CD4-positive, alpha-beta T cell treated with Interleukin-17A for 4 hours (primary cell): ENCODE measurements around the gene THAP7.
"Not testable (repeated sequence)": the region's sequence is repeated elsewhere in the genome, so short reads cannot be mapped to it uniquely, and the experiment has no call there.

Experiments
- DNase-seq: peaks from one replicate; pipeline ENCODE4 v3.0.0-alpha.2; 2020; ENCODE audit warnings: mixed read lengths

Gene THAP7

GRCh38 chr22:21012446-21013407, 10.8 kb upstream of the THAP7 start:
- DNase-seq = no peak

GRCh38 chr22:21010426-21011113, 8.7 kb upstream of the THAP7 start:
- no peak for DNase-seq

- DNase-seq = peak; percentile 27
Measured at GRCh38 chr22:21009638-21010425, 7.9 kb upstream of the THAP7 start.

GRCh38 chr22:21009208-21009607, 7.3 kb upstream of the THAP7 start:
- not testable (repeated sequence) for DNase-seq

DNA sequence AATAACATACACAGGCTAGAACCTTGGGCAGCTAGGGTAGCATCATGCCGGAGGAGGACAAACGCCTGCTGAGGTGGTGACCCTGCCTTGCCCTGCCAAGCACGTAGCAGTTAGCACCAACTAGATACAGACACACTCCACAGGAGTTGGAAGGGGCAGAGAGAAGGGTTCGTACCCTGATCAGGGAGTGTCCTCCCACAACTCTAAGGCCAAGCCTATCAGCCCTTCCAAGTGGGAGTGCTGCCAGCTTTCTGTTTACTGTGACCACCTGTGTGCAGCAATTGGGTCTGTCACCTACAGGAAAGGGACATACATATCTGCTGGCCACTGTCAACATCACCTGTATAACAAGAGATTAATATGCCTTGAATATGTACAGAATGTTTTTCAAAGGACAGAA, 1.9 kb upstream of the THAP7 start:
- DNase-seq = no peak

GRCh38 chr22:21000987-21001600, 824 bp downstream of the THAP7 start:
- no peak for DNase-seq

DNA sequence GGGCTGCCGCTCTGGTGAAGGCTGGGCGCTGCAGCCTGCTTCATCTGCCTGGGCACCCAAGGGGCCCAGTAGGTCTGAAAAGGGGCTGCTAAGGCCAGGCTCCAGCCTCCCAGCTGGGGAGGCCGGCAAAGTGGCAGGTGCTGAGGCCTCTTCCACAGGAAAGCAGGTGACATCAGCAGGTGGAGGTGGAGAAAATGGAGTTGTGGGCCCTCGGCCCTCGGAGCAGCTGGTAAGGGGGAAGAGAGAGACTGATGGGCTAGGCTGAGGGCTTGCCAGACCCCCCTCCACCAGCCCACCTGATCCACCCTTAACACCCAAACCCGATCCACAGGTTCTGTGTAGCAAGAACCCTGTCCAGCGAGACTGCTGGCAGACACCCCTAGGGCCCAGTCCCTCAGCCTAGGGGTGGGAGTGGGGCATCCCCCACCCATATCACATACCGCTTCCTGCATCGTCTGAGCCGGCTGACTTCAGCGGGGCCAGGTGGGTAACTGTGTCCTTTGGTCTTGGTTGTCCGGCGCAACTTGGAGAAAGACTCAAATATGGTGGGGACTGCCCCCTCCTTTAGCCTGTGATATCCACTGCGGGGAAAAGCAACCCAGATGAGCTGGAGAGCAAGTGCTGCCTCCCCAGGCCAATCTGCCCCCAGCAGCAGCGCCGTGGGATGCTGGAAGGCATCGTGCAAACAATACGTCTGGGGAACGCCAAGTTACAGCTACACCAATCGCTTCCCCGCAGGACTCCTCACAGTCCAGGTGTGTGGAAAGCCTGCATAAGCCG, 1.5 kb downstream of the THAP7 start:
- no peak for DNase-seq

GRCh38 chr22:20999350-21000206, 2.3 kb downstream of the THAP7 start:
- no peak for DNase-seq

DNA sequence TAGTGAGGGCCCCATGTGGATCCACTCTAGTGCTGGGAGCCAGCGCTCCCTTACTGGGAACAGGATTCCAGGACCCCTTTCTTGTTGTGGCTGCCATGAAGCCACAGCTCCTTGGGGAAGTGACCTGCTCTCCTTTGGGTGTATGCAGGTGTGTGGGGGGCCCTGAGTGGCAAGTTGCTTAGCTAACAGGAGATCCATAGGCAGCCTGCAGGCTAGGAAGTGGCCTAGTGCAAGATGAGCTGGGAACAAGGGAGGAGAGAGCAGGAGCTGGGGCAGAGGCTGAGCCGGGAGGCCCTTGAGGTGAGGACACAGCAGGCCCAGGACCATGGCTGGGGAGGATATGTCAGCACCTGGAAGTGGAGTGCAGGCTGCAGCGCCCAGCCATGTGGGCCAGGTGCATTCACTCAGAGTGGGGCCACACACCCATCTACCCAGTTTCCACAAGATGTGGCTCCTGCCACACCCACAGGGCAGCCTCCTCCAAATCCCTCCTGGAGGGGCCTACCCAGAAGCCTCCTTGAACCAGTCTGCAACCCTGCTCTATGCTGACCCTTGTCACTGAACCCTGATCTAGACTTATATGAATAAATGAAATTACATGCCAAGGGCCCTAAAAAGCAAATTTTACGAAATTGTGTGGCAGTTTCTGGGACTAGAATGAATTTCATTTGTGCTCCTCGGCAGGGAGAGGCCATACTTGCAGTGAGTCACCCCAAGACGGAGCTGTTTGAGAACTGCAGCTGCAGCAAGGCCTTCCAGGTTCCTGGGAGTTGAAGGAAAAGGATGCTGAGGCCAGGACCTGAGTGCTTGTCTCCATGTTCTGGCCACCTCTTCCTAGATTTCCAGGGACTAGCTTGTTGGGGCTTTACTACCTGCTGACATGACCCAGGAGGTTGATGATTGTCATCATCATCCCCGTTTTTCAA, 3.2 kb downstream of the THAP7 start:
- DNase-seq = no peak

DNA sequence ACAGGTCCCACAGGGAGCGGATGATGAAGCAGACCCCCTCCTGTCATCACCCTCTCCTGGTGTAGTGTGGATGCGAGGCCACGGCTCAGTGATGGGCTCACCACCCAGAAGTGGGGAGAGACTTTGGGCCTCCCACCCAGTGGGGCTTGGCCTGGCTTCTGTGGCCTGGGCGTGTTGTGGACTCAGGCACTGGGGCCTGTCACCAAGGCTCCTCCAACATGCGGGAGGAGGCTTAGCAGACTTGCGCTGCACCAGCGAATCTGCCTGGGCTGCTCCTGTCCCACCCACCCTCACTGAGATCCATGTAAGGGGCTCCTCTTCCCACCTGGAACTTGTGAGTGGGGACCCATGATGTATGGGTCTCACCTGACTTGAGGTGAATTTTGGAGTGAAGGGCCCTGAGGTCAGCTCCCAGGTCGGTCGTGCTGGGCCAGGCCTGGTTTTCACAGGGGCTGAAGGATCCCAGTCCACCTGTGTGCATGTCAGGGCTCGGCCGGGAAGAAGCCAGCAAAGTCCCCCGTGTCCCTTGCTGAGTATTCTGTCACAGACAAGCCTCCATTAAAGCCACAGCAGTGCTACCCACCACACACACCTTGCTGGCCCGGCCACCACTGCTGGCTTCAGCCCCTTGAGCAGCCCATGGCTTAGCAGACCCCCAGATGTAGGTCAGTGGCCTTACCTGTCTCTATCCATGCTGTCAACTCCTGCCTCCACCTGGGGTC, 4.2 kb downstream of the THAP7 start:
- DNase-seq = no peak

DNA sequence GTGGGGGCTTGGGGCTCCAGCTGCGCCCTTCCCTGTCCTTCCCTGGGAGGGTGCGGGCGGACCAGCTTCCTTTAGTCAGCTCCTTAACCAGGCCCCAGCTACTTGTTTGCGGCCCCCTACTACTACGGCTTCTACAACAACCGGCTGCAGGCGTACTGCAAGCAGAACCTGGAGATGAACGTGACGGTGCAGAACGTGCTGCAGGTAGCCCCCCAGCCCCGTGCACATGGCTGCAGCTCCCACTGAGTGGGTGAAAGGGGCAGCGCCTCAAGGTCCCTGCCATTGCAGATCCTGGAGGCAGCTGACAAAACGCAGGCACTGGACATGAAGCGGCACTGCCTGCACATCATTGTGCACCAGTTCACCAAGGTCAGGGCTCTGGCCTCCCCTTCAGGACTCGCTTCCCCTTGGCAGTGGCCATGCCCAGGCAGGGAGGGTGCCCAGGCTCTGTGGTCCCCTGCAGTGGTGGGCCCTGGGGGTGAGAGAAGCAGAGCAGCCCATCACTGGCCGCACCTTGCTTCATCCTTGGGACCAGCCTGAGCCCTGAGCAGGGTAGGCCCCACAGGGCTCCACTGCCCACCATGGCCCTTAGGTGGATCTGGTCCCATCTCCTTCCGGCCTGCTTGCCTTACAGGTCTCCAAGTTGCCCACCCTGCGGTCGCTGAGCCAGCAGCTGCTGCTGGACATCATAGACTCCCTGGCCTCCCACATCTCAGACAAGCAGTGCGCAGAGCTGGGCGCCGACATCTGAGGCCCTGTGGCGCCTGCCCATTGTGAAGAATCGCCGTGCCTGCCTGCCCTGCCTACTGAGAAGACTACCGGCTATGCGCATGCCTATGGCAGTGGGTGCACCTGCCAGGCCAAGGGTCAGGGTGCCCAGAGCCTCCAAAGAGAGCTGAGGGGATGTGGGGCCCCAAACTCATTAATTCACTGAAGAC, 5.1 kb downstream of the THAP7 start:
- no peak for DNase-seq

- DNase-seq = no peak
Measured at GRCh38 chr22:20996031-20996410, 5.9 kb downstream of the THAP7 start.

- no peak for DNase-seq
Measured at GRCh38 chr22:20995329-20996030, 6.4 kb downstream of the THAP7 start.

DNA sequence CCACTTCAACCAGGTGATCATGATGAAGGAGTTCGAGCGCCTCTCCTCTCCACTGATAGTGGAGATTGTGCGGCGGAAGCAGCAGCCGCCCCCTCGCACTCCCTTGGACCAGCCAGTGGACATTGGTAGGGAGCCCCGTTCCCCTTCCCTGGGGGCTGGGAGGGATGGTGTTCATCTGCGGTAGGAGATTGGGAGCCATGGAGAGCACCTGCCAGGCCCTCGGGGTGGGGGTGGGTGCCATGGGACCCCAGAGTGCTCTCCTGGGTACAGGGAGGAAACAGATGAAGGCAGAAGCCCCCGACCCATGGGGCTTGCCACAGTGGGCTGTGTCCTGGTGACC, 7.0 kb downstream of the THAP7 start:
- no peak for DNase-seq

DNA sequence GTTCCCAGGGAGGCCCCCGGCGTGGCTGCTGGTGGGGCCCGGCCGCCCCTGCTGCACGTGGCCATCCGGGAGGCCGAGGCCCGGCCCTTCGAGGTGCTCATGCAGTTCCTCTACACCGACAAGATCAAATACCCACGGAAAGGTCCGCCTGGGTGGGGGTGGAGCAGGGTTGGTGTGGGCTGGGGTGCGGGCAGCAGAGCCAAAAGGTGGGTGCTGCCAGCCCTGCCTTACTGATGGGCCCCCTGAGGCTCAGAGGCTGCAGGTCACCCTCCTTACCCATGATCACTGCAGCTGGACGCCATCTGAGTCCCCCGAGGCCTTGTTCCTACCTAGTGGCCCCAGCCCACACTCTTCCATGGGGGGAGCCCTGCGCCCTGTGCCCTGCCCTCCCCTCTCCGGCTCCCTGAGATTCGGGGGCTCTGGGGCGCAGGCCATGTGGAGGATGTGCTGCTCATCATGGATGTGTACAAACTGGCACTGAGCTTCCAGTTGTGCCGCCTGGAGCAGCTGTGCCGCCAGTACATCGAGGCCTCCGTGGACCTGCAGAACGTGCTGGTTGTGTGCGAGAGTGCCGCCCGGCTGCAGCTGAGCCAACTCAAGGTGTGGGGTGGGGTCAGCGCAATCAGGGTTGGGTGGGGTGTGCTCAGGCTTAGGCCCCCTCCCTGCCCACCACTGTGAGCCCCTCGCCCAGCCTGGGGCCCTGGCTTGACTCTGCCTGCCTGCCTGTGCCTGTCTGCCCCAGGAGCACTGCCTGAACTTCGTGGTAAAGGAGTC, 7.6 kb downstream of the THAP7 start:
- no peak for DNase-seq

GRCh38 chr22:20993304-20994127, 8.4 kb downstream of the THAP7 start:
- DNase-seq = no peak
